Neuronal stem cell (in vitro differentiated cells): ENCODE data around the gene TTC36.

Source experiments
- DNase-seq: peaks from one replicate; pipeline ENCODE4 v3.0.0-alpha.2; 2013; ENCODE audit warnings: low spot score
- H2AFZ ChIP-seq: one replicate; pipeline ENCODE4 v1.6.1; 2013; ENCODE audit warnings: mild to moderate bottlenecking, low read length, inconsistent platforms
- H2AK5ac ChIP-seq: 2 replicates; pipeline ENCODE4 v1.6.1; 2013; ENCODE audit warnings: low read depth, mild to moderate bottlenecking, inconsistent platforms, low read length, moderate library complexity, mixed read lengths
- H2BK120ac ChIP-seq: 2 replicates; pipeline ENCODE4 v1.6.1; 2013; ENCODE audit warnings: low read depth, mild to moderate bottlenecking, inconsistent platforms, low read length, moderate library complexity, mixed read lengths
- H2BK12ac ChIP-seq: one replicate; pipeline ENCODE4 v1.6.1; 2013; ENCODE audit warnings: low read length, inconsistent platforms
- H2BK15ac ChIP-seq: 2 replicates; pipeline ENCODE4 v1.6.1; 2013; ENCODE audit warnings: mild to moderate bottlenecking, low read length, inconsistent platforms, mixed read lengths
- H2BK5ac ChIP-seq: one replicate; pipeline ENCODE4 v1.6.1; 2013; ENCODE audit warnings: inconsistent platforms, mild to moderate bottlenecking, low read length, moderate library complexity
- H3K14ac ChIP-seq: one replicate; pipeline ENCODE4 v1.6.1; 2013; ENCODE audit warnings: low read length, inconsistent platforms
- H3K18ac ChIP-seq: 2 replicates; pipeline ENCODE4 v1.6.1; 2013; ENCODE audit warnings: low read length, inconsistent platforms
- H3K23ac ChIP-seq: 2 replicates; pipeline ENCODE4 v1.6.1; 2013; ENCODE audit warnings: low read depth, mild to moderate bottlenecking, mixed read lengths, low read length, inconsistent platforms; ENCODE audit not compliant: poor library complexity
- H3K27ac ChIP-seq: replicated peaks from 3 replicates; pipeline ENCODE4 v1.5.1; 2013; ENCODE audit warnings: low read length, inconsistent platforms
- H3K27me3 ChIP-seq, 3 experiments: 2 replicates each; pipeline ENCODE4 v1.6.1; 2013; ENCODE audit warnings: low read length in 3 of 3, mild to moderate bottlenecking in 2 of 3, inconsistent platforms in 1 of 3, low read depth in 1 of 3, mixed read lengths in 1 of 3, moderate library complexity in 1 of 3; ENCODE audit not compliant: control insufficient read depth in 3 of 3, insufficient read depth in 3 of 3
- H3K36me3 ChIP-seq, 2 donors: replicated peaks in 1 of 2; 2 replicates each; pipeline ENCODE4 v1.6.1; 2013; ENCODE audit warnings: low read length in 2 of 2; ENCODE audit not compliant: control insufficient read depth in 2 of 2, insufficient read depth in 2 of 2
- H3K4ac ChIP-seq: 2 replicates; pipeline ENCODE4 v1.6.1; 2013; ENCODE audit warnings: inconsistent platforms, mild to moderate bottlenecking, low read length, moderate library complexity
- H3K4me1 ChIP-seq, 2 donors: 1 replicate in 1 of 2; 2 replicates in 1 of 2; pipeline ENCODE4 v1.6.1; 2013; ENCODE audit warnings: low read length in 2 of 2, low read depth in 1 of 2; ENCODE audit not compliant: control insufficient read depth in 2 of 2, insufficient read depth in 1 of 2
- H3K4me2 ChIP-seq: one replicate; pipeline ENCODE4 v1.6.1; 2013; ENCODE audit warnings: mild to moderate bottlenecking, low read length, inconsistent platforms; ENCODE audit not compliant: insufficient read depth, poor library complexity, severe bottlenecking
- H3K4me3 ChIP-seq, 2 donors: 2 replicates each; pipeline ENCODE4 v1.5.1; 2013; ENCODE audit warnings: low read length in 2 of 2, mild to moderate bottlenecking in 2 of 2, inconsistent platforms in 1 of 2, moderate library complexity in 1 of 2
- H3K79me1 ChIP-seq: one replicate; pipeline ENCODE4 v1.6.1; 2013; ENCODE audit warnings: low read depth, mild to moderate bottlenecking, inconsistent platforms, low read length, moderate library complexity
- H3K9ac ChIP-seq: one replicate; pipeline ENCODE4 v1.6.1; 2013; ENCODE audit warnings: mild to moderate bottlenecking, low read depth, low read length, inconsistent platforms; ENCODE audit not compliant: poor library complexity
- H3K9me3 ChIP-seq, 2 donors: replicated peaks in 1 of 2; 2 replicates each; pipeline versions ENCODE3 to v1.6.1; 2013; ENCODE audit warnings: low read length in 2 of 2, mild to moderate bottlenecking in 2 of 2, inconsistent platforms in 1 of 2, low read depth in 1 of 2, mixed read lengths in 1 of 2, moderate library complexity in 1 of 2; ENCODE audit not compliant: control insufficient read depth in 2 of 2, insufficient read depth in 1 of 2
- H4K8ac ChIP-seq: one replicate; pipeline ENCODE4 v1.6.1; 2013; ENCODE audit warnings: low read depth, mild to moderate bottlenecking, inconsistent platforms, low read length, moderate library complexity
- H4K91ac ChIP-seq: one replicate; pipeline ENCODE4 v1.6.1; 2013; ENCODE audit warnings: low read length, low read depth, mild to moderate bottlenecking, inconsistent platforms; ENCODE audit not compliant: poor library complexity
- WGBS, 2 donors: extraction: QIAGEN DNeasy Blood & Tissue Kit; methylation state at CpG; one replicate each; pipeline ENCODE4 v1.1.7; 2013; ENCODE audit warnings: missing lambda C conversion rate in 2 of 2, mixed read lengths in 1 of 2; ENCODE audit not compliant: insufficient read length in 2 of 2, insufficient replicate concordance in 1 of 2; ENCODE audit errors: extremely low coverage in 2 of 2; 5-methylcytosine and 5-hydroxymethylcytosine counted together

Gene TTC36

DNA sequence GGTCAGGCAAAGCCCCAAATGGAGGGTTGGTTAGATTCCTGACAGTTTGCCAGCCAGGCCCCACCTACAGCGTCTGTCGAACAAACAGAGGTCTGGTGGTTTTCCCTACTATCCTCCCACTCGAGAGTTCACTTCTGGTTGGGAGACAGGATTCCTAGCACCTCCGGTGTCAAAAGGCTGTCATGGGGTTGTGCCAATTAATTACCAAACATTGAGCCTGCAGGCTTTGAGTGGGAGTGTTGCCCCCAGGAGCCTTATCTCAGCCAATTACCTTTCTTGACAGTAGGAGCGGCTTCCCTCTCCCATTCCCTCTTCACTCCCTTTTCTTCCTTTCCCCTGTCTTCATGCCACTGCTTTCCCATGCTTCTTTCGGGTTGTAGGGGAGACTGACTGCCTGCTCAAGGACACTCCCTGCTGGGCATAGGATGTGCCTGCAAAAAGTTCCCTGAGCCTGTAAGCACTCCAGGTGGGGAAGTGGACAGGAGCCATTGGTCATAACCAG is 4.7 kb upstream of the TTC36 start:
- Histone ChIP-seq H3K36me3 (peaks cover 51 to 93% of the 10 kb centered on the region in 2 donors), H3K23ac (no peak overlapping the region), H3K4ac (no peak overlapping the region), H3K9me3 (peaks cover 0 to 1% of the 10 kb centered on the region in 2 donors), H4K8ac (no peak overlapping the region), H2BK12ac (no peak overlapping the region), H3K4me2 (no peak overlapping the region), H4K91ac (no peak overlapping the region), H2BK15ac (no peak overlapping the region), H2BK120ac (no peak overlapping the region), H2AK5ac (no peak overlapping the region), H3K79me1 (no peaks in the 10 kb centered on the region), H2AFZ (no peak overlapping the region), H3K18ac (no peak overlapping the region), H3K4me1 (no peaks in the 10 kb centered on the region), H3K4me3 (no peak overlapping the region), H3K27me3 (no peaks in the 10 kb centered on the region), H2BK5ac (no peak overlapping the region), H3K14ac (no peak overlapping the region), H3K9ac (no peak overlapping the region), H3K27ac (no peak overlapping the region)
- no CpG with 5 or more reads among the region's 6 CpGs for WGBS, 2 donors
- no peak for DNase-seq

DNA sequence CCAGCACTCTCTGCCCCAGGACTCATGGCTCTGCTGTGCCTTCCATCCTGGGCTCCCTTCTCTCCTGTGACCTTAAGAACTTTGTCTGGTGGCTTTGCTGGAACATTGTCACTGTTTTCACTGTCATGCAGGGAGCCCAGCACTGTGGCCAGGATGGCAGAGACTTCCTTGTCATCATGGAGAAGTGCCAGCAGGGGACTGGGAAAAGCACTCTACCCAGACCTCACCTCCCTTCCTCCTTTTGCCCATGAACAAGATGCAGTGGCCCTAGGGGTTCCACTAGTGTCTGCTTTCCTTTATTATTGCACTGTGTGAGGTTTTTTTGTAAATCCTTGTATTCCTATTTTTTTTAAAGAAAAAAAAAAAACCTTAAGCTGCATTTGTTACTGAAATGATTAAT is 2.9 kb upstream of the TTC36 start:
- peaks cover 45 to 92% of the 10 kb centered on the region in 2 donors for H3K36me3 ChIP-seq
- no peak overlapping the region for H3K4me3 ChIP-seq
- no peaks in the 10 kb centered on the region for H3K79me1 ChIP-seq
- H3K23ac ChIP-seq = no peak overlapping the region
- no peak overlapping the region for H4K8ac ChIP-seq
- no peak overlapping the region for H4K91ac ChIP-seq
- H3K9ac ChIP-seq = no peak overlapping the region
- no peak overlapping the region for H2AFZ ChIP-seq
- peaks cover under 1 to 2% of the 10 kb centered on the region in 2 donors for H3K4me1 ChIP-seq
- no peak overlapping the region for H2AK5ac ChIP-seq
- H3K27me3 ChIP-seq = no peaks in the 10 kb centered on the region
- H2BK120ac ChIP-seq = no peak overlapping the region
- H3K14ac ChIP-seq = no peak overlapping the region
- peaks cover 0 to 1% of the 10 kb centered on the region in 2 donors for H3K9me3 ChIP-seq
- DNase-seq = no peak
- H2BK5ac ChIP-seq = no peak overlapping the region
- H2BK12ac ChIP-seq = no peak overlapping the region
- no peak overlapping the region for H3K4me2 ChIP-seq
- no peak overlapping the region for H3K4ac ChIP-seq
- H3K18ac ChIP-seq = no peak overlapping the region
- H3K27ac ChIP-seq = no peak overlapping the region
- H2BK15ac ChIP-seq = no peak overlapping the region

DNA sequence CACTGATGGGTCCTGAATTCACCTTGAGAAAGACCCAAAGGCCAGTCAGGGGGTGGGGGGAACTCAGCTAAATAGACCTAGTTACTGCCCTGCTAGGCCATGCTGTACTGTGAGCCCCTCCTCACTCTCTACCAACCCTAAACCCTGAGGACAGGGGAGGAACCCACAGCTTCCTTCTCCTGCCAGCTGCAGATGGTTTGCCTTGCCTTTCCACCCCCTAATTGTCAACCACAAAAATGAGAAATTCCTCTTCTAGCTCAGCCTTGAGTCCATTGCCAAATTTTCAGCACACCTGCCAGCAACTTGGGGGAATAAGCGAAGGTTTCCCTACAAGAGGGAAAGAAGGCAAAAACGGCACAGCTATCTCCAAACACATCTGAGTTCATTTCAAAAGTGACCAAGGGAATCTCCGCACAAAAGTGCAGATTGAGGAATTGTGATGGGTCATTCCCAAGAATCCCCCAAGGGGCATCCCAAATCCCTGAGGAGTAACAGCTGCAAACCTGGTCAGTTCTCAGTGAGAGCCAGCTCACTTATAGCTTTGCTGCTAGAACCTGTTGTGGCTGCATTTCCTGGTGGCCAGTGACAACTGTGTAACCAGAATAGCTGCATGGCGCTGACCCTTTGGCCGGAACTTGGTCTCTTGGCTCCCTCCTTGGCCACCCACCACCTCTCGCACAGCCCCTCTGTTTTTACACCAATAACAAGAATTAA is 2.4 kb upstream of the TTC36 start:
- no peak overlapping the region for H3K4me3 ChIP-seq
- H3K36me3 ChIP-seq = peaks cover 40 to 86% of the 10 kb centered on the region in 2 donors
- no peak overlapping the region for H2BK120ac ChIP-seq
- H2BK5ac ChIP-seq = no peak overlapping the region
- no peak overlapping the region for H3K4ac ChIP-seq
- H2AK5ac ChIP-seq = no peak overlapping the region
- no CpG with 5 or more reads among the region's 6 CpGs for WGBS, 2 donors
- H3K4me2 ChIP-seq = no peak overlapping the region
- H3K27me3 ChIP-seq = no peaks in the 10 kb centered on the region
- H4K91ac ChIP-seq = no peak overlapping the region
- no peaks in the 10 kb centered on the region for H3K79me1 ChIP-seq
- H3K23ac ChIP-seq = no peak overlapping the region
- H2BK12ac ChIP-seq = no peak overlapping the region
- H4K8ac ChIP-seq = no peak overlapping the region
- no peak overlapping the region for H3K14ac ChIP-seq
- DNase-seq = no peak
- no peak overlapping the region for H3K9ac ChIP-seq
- H2AFZ ChIP-seq = no peak overlapping the region
- no peak overlapping the region for H3K18ac ChIP-seq
- peaks cover 6% of the 10 kb centered on the region in 2 donors for H3K4me1 ChIP-seq
- H3K9me3 ChIP-seq = peaks cover 0 to 1% of the 10 kb centered on the region in 2 donors
- H2BK15ac ChIP-seq = no peak overlapping the region
- H3K27ac ChIP-seq = no peak overlapping the region

DNA sequence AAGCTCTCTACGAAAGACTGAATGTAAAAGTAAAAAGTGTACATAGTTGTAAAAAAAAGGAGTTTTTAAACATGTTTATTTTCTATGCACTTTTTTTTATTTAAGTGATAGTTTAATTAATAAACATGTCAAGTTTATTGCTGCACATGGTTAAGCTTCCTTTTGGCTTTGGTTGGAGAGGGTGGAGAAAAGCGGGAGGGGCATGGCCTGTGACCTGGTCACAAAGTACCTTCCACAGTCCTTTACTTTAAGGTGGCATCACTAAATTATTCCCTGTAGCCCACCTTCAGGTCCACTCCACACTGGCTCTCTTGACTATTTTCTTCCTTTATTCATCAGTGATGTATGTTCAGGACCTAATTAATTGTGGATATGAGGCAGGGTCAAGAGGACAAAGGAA is 586 bp upstream of the TTC36 start:
- Histone ChIP-seq H3K18ac (no peak overlapping the region), H2AFZ (no peak overlapping the region), H3K4me3 (no peak overlapping the region), H3K4me1 (peaks cover 10 to 12% of the 10 kb centered on the region in 2 donors), H3K9ac (no peak overlapping the region), H2BK15ac (no peak overlapping the region), H3K23ac (no peak overlapping the region), H3K4ac (no peak overlapping the region), H3K27me3 (no peaks in the 10 kb centered on the region), H3K14ac (no peak overlapping the region), H4K8ac (no peak overlapping the region), H3K4me2 (no peak overlapping the region), H3K9me3 (peaks cover 0 to 1% of the 10 kb centered on the region in 2 donors), H2BK5ac (no peak overlapping the region), H2AK5ac (no peak overlapping the region), H2BK120ac (no peak overlapping the region), H2BK12ac (no peak overlapping the region), H3K79me1 (no peaks in the 10 kb centered on the region), H4K91ac (no peak overlapping the region), H3K36me3 (peaks cover 28 to 68% of the 10 kb centered on the region in 2 donors), H3K27ac (no peak overlapping the region)
- WGBS, 2 donors = no CpG with 5 or more reads among the region's 2 CpGs
- DNase-seq = no peak
